ENCODE data around the gene MRNIP. TPM values are rescaled to one million over a fixed set of nuclear protein-coding genes. Genes with fewer than 3 reads are reported as not detected.

Gene MRNIP
- total RNA-seq, 4 donors from 2014 or later = 13.7 to 44.9 (median 26.5) TPM

DNA sequence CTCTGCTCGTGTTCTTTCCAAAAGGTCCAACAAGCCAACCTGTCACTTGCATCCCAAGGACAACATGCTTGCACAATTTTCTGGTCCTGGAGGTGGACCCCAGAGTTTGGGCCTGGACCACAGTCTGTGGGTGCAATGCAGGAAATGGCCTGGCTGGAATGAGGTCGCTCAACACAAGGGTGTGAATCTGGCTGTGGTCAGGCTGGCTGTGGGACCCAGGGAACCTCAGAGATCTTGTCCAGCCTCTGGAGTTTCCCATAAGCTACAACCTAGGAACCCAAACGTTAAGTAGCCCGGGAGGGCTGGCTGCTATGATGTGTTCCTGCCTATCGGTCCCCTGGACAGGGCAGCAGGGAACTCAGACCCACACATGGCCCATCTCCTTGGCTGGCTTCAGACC lies 33.6 kb upstream of the MRNIP start:
- intact Hi-C loops (cut with DNase I; ENCODE audit: low total_unique reads) = no loop called here
- WGBS, 2 donors = 77 to 87% methylated on average over 4 to 5 of the region's 5 CpGs
- no peak for DNase-seq (ENCODE audit: low spot score in 2 of 2)
- no peak overlapping the region for H3K4me3 ChIP-seq (ENCODE audit: low read depth, poor library complexity, severe bottlenecking)
- TF ChIP-seq POLR2A (IDR thresholded peaks at IDR 0.05) = no peak
- TF ChIP-seq, protein P1, sequence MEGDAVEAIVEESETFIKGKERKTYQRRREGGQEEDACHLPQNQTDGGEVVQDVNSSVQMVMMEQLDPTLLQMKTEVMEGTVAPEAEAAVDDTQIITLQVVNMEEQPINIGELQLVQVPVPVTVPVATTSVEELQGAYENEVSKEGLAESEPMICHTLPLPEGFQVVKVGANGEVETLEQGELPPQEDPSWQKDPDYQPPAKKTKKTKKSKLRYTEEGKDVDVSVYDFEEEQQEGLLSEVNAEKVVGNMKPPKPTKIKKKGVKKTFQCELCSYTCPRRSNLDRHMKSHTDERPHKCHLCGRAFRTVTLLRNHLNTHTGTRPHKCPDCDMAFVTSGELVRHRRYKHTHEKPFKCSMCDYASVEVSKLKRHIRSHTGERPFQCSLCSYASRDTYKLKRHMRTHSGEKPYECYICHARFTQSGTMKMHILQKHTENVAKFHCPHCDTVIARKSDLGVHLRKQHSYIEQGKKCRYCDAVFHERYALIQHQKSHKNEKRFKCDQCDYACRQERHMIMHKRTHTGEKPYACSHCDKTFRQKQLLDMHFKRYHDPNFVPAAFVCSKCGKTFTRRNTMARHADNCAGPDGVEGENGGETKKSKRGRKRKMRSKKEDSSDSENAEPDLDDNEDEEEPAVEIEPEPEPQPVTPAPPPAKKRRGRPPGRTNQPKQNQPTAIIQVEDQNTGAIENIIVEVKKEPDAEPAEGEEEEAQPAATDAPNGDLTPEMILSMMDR (IDR thresholded peaks at IDR 0.05) = no peak

DNA sequence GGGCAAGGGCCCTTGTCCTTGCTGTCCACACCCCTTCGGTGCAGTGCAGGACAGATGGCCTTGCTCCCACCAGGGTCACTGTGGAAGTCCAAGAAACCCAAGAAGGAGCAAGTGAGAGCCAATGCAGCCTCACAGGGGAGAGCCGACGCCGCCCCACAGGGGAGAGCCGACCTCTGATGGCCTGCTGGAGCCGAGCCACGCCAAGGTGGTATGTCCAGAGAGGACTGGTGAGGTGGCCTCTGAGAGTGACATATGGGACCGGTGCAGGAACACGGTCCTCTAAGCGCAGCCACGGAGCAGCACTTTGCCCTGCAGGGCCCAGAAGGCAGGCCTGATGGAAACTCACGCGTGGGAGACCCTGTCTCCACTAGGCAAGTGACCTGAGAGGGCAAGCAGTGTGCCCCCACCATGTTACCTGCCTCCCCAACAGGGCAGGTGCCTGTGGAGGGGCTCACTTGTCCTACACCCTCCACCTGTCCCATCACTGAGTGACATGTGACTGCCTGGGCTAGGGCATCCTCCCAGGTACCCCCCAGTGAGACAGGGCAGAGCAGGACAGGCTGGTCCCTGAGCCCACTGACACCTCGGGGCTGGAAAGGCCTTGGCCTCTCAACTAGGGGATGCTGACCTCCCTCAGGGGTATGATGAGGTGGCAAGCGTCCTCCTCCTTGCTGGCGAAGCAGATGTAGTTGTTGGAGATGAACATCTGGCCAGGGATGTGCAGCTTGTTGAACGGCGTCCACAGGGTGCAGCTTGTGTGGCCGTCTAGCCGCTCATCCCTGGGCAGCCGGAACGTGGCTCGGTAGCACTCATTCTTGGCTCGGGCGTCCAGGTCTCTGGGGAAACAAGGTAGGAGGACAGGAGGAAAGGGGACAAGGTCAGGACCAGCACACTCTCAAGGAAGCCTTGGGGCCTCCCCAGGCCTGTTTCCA lies 32.4 kb upstream of the MRNIP start:
- intact Hi-C loops (cut with DNase I; ENCODE audit: low total_unique reads) = no loop called here
- H3K4me3 ChIP-seq (ENCODE audit: low read depth, poor library complexity, severe bottlenecking) = no peak overlapping the region
- DNase-seq (ENCODE audit: low spot score in 2 of 2) = no peak
- WGBS, 2 donors = 94 to 95% methylated on average over 21 to 25 of the region's 25 CpGs
- TF ChIP-seq, protein P1 (IDR thresholded peaks at IDR 0.05) = no peak

DNA sequence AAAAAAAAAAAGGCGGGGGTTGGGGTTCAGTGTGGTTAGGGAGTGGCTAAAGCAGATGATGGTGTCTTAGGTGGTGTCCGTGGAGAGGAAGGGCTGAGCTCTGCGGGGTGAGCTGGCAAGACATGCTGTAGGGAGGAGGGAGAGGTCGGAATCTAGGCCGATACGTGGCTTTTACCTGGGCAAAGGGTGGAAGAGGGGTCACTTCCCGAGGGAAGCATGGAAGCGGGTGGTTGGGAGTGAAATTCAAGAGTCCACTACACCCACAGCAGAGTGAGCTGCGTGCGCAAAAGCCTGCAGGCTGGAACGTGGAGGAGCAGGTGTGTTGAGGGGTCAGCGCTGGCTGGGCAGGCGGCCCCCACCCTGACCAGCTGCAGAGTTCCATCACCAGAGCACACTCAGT lies 31.3 kb upstream of the MRNIP start:
- 90 to 93% methylated on average over 13 of the region's 13 CpGs for WGBS, 2 donors

DNA sequence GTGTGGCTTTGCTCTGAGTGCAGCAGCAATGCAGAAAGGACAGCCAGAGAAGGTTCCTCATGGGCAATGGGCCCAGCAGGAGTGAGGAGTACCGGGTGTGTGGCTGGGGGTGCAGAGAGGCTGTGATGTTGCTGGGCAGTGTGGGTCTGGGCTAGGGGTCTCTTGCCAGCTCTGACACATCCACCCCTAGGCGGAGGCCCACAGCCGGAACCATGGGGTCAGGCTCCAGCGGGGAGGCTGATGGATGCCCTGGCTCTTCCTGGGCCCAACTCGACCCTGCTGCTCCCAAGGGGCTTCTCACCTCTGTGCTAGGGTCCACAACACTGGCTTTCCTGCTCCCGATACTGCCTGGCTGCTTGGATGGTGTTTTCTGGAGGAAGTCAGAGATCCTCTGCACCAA lies 29.2 kb upstream of the MRNIP start:
- WGBS, 2 donors = 94 to 96% methylated on average over 6 of the region's 6 CpGs
- DNase-seq (ENCODE audit: low spot score in 2 of 2) = no peak
- no peak overlapping the region for H3K4me3 ChIP-seq (ENCODE audit: low read depth, poor library complexity, severe bottlenecking)
- intact Hi-C loops (cut with DNase I; ENCODE audit: low total_unique reads) = no loop called here
- TF ChIP-seq, protein P1 (IDR thresholded peaks at IDR 0.05) = no peak
- TF ChIP-seq POLR2A (IDR thresholded peaks at IDR 0.05) = no peak

More for the DNA sequence above, 31.3 kb upstream of the MRNIP start:
- intact Hi-C loops (cut with DNase I; ENCODE audit: low total_unique reads) = no loop called here
- no peak overlapping the region for H3K4me3 ChIP-seq (ENCODE audit: low read depth, poor library complexity, severe bottlenecking)
- TF ChIP-seq, protein P1 (IDR thresholded peaks at IDR 0.05) = no peak
- no peak for TF ChIP-seq POLR2A (IDR thresholded peaks at IDR 0.05)
- no peak for DNase-seq (ENCODE audit: low spot score in 2 of 2)

DNA sequence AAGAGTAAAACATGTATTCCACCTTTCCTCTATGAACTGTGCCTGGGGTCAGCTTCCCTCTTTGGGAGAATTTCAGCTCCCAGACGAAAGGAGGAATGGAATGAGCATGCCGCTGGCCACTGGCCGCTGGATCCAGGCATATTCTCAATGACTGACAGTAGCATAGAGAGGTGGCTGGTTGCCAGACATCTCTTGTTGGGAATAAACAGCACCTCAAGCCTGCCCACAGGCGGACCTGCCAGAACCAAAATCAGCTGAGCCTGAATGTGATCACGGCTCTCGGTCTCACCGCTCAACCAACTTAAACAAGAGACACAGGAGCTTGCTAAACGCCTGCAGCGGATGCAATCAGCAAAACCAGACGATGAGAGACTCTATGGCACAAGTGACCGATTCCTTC lies 28.5 kb upstream of the MRNIP start:
- TF ChIP-seq, protein P1 (IDR thresholded peaks at IDR 0.05) = no peak
- no peak for TF ChIP-seq POLR2A (IDR thresholded peaks at IDR 0.05)
- DNase-seq (ENCODE audit: low spot score in 2 of 2) = no peak
- no peak overlapping the region for H3K4me3 ChIP-seq (ENCODE audit: low read depth, poor library complexity, severe bottlenecking)
- 97% methylated on average over 11 of the region's 11 CpGs for WGBS, 2 donors
- intact Hi-C loops (cut with DNase I; ENCODE audit: low total_unique reads) = no loop called here

Measured in lower leg skin (tissue), 4 donors.